ENCODE measurements around the gene RARA. TPM values are rescaled to one million over a fixed set of nuclear protein-coding genes. Genes with fewer than 3 reads are reported as not detected.

The RARA gene
- total RNA-seq, 4 donors from 2014 or later: 19.4 to 32.1 (median 28.3) TPM

DNA sequence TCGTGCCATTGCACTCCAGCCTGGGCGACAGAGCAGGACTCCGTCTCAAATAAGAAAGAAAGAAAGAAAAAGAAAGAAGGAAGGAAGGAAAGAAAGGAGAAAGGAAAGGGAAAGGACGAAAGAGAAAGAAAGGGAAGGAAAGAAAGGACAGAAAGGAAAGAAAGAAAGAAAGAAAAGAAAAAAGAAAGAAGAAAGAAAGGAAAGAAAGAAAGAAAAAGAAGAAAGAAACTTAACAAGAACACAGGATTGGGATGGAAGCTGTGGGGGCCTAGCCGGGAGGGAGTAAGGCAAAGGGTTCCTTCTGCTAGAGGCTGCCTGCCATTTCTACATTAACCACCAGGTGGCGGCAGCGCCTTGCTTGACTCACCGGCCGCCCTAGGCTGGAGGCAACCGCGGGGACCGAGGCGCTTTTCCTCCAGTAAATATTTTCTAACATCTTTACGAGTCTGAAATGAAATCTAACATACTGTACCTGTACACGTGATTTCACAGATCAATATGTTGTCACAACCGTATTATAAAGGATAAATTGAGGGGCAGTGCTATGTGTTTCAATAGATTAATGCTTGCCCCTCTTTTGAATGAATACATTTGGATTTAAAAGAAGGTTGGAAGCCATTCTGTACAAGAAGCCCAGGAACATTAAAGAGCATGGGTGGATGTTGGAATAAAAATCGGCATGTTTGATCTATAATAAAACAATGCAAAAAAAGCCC, 49.5 kb downstream of the RARA start:
- 14% methylated on average over 17 of the region's 17 CpGs for WGBS
- Histone ChIP-seq H3K4me3 (no peak overlapping the region), H3K27me3 (no peaks in the 10 kb centered on the region), H3K36me3 (peaks cover 32% of the 10 kb centered on the region), H3K27ac (no peak overlapping the region), H3K4me1 (peaks cover 31% of the 10 kb centered on the region), H3K9me3 (no peaks in the 10 kb centered on the region)
- peak; percentile 92 to 96 for DNase-seq (ENCODE audit: low spot score in 2 of 2)
- TF ChIP-seq POLR2AphosphoS5 (IDR thresholded peaks at IDR 0.05) (peak in 1 of 3 donors; percentile 18), EP300 (IDR thresholded peaks at IDR 0.05) (no peak), POLR2A (IDR thresholded peaks at IDR 0.05) (no peak)
- TF ChIP-seq, protein P1, sequence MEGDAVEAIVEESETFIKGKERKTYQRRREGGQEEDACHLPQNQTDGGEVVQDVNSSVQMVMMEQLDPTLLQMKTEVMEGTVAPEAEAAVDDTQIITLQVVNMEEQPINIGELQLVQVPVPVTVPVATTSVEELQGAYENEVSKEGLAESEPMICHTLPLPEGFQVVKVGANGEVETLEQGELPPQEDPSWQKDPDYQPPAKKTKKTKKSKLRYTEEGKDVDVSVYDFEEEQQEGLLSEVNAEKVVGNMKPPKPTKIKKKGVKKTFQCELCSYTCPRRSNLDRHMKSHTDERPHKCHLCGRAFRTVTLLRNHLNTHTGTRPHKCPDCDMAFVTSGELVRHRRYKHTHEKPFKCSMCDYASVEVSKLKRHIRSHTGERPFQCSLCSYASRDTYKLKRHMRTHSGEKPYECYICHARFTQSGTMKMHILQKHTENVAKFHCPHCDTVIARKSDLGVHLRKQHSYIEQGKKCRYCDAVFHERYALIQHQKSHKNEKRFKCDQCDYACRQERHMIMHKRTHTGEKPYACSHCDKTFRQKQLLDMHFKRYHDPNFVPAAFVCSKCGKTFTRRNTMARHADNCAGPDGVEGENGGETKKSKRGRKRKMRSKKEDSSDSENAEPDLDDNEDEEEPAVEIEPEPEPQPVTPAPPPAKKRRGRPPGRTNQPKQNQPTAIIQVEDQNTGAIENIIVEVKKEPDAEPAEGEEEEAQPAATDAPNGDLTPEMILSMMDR (IDR thresholded peaks at IDR 0.05): peak; percentile 98 to 99

DNA sequence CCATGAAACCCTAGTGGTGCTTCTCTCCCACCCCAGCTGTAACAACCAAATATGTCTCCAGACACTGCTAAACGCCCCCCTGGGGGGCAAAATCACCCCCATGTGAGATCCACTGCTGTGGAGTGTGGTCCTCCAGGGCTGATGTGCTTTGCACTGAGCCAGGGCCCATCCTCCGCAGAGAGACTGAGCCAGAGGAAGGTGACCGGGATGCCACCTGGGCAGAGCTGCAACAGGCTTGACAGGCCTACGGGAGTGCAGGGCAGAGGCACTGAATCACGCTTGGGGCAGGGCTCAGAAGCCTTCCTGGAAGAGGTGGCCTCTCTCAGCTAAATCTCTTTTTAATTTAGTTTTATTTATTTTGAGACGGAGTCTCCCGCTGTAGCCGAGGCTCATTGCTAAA, 51.1 kb downstream of the RARA start:
- H3K4me3 ChIP-seq: no peak overlapping the region
- 84% methylated on average over 8 of the region's 8 CpGs for WGBS
- H3K27me3 ChIP-seq: no peaks in the 10 kb centered on the region
- H3K4me1 ChIP-seq: peaks cover 39% of the 10 kb centered on the region
- no peak for DNase-seq (ENCODE audit: low spot score in 2 of 2)
- H3K9me3 ChIP-seq: no peaks in the 10 kb centered on the region
- no peak overlapping the region for H3K27ac ChIP-seq
- TF ChIP-seq POLR2AphosphoS5 (IDR thresholded peaks at IDR 0.05): no peak
- TF ChIP-seq POLR2A (IDR thresholded peaks at IDR 0.05): no peak
- TF ChIP-seq, protein P1 (IDR thresholded peaks at IDR 0.05): no peak
- TF ChIP-seq EP300 (IDR thresholded peaks at IDR 0.05): no peak
- peaks cover 18% of the 10 kb centered on the region for H3K36me3 ChIP-seq

DNA sequence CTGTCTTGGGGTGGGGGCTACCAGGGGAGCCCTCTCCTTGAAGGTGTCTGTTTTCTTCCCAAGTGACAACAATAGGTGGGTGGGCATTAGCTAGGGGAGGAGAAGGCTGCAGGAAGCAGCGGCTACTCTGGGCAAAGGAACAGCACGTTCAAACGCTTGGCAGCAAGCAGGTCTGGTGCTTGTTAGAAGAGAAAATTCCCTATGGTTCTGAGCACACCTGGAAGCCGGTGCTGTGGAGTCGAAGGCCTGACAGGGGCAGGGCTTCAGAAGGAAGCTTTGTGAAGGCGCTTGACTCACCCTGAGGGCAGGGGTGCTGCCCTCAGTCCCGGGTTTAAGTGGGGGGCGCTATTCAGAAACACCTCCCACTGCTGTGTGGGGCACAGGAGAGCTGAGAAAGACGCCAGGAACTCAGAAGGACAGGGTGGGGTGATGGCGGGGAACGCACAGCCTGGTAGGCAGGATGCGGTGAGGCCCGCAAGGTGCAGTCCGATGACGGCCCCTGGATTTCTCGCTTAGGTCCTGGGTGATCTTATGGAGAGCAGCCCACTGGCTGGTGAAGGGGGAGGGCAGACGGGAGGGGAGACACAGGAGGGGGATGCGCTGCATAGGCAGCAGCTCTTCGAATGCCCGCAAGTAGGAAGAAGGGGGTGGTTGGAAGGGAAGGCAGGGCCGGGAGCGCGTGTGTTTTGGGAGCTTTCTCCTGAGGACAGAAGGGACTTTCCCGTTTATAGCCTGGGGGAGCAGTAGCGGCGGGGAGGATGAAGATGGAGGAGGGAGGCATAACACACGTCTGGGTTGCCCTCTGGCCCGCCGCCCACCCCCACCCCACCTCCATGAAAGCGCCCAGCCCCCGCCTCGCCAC, 52.3 kb downstream of the RARA start:
- 61% methylated on average over 32 of the region's 32 CpGs for WGBS
- H3K27me3 ChIP-seq: no peaks in the 10 kb centered on the region
- TF ChIP-seq POLR2A (IDR thresholded peaks at IDR 0.05) (no peak), POLR2AphosphoS5 (IDR thresholded peaks at IDR 0.05) (no peak), EP300 (IDR thresholded peaks at IDR 0.05) (no peak)
- TF ChIP-seq, protein P1 (IDR thresholded peaks at IDR 0.05): no peak
- no peak for DNase-seq (ENCODE audit: low spot score in 2 of 2)
- H3K4me1 ChIP-seq: peaks cover 39% of the 10 kb centered on the region
- H3K4me3 ChIP-seq: no peak overlapping the region
- H3K27ac ChIP-seq: no peak overlapping the region
- H3K36me3 ChIP-seq: peaks cover 6% of the 10 kb centered on the region
- H3K9me3 ChIP-seq: no peaks in the 10 kb centered on the region

DNA sequence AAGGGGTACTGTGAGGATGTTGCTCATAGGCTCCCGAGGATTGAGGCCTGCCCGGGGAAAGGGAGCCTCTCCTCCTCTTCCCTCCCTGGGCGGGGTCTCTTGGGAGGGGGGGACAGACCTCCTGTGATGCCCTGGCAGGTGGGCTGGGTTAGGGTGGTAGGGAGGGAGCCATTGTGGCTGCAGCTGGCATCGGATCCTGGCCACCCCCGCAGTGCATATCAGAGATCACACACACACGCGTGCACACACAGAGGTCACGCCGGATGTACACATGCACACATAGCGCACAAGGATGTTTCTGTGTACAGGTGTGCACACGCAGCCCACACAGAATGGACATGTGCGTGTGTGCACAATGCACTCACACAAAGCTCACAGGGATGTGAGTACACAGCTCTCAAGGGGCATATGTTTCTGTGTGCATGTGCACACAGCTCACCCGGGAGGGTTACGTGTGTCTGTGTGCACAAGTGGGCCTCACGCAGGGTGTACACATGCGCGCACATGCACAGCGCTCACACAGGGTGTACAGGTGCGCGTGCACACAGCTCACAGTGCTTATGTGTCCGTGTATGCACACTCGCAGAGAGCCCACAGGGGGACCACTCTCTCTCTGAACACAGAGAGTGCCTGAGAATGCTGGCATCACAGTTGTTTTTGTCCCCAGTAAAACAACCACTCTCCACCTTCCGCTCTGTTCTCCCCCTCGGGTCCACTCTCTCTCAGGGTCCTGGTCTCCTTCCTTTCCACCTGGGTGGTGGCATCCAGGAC, 53.1 kb downstream of the RARA start:
- TF ChIP-seq POLR2A (IDR thresholded peaks at IDR 0.05): no peak
- no peak for TF ChIP-seq POLR2AphosphoS5 (IDR thresholded peaks at IDR 0.05)
- TF ChIP-seq, protein P1 (IDR thresholded peaks at IDR 0.05): no peak
- no peak for TF ChIP-seq EP300 (IDR thresholded peaks at IDR 0.05)
- H3K9me3 ChIP-seq: no peaks in the 10 kb centered on the region
- H3K27me3 ChIP-seq: no peaks in the 10 kb centered on the region
- peak overlapping the region; percentile 73 for H3K4me3 ChIP-seq
- WGBS: 59% methylated on average over 11 of the region's 24 CpGs
- no peaks in the 10 kb centered on the region for H3K36me3 ChIP-seq
- H3K4me1 ChIP-seq: peaks cover 39% of the 10 kb centered on the region
- no peak overlapping the region for H3K27ac ChIP-seq
- DNase-seq (ENCODE audit: low spot score in 2 of 2): no peak

All from suprapubic skin (tissue), 4 donors.